Activated T-helper 9 cell treated with anti-CD3 and anti-CD28 coated beads, Interleukin-2, amount 50 U/mL, for 16 hours (primary cell): ENCODE results near the gene RBM39.
A peak's percentile ranks its signal among the peaks of the same experiment; 100 is the strongest.

Experiments used
- DNase-seq: peaks from one replicate; pipeline ENCODE4 v3.0.0-alpha.2; 2020; ENCODE audit warnings: low read depth

RBM39 gene

GRCh38 chr20:35674921-35675320 is 67.1 kb downstream of the RBM39 start:
- no peak for DNase-seq

- no peak for DNase-seq
Measured at GRCh38 chr20:35673884-35674283, 68.2 kb downstream of the RBM39 start.

- DNase-seq = no peak
Measured at GRCh38 chr20:35669681-35670080, 72.4 kb downstream of the RBM39 start.

DNA sequence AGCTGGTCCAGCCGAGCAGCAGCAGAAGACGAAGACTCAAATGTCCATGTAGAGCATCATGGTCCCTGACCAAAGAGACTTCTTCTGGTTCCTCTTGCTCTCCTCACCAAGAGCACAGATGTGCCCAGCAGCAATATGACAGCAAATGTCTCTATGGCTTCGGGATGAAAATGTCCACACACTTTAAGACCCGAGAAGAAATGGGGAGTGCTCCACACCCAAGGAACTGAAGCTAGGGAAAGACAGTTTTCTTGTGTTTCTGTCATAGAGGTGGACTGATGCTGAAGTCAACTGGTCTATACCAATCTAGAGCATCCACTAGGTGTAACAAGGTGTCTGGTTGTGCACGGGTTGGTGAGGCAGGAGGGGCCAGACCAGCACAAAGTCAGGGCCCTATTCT is 72.8 kb downstream of the RBM39 start:
- DNase-seq = no peak

- DNase-seq = no peak
Measured at GRCh38 chr20:35665949-35666288, 76.1 kb downstream of the RBM39 start.

GRCh38 chr20:35664466-35665206 is 77.4 kb downstream of the RBM39 start, which contains the start of the genes CPNE1 and RBM12:
Gene CPNE1, minus strand, starts transcription at chr20:35664900. Its CDS starts 31,977 bp downstream, at chr20:35632923.
Gene RBM12, minus strand, starts transcription at chr20:35664900. Its CDS starts 9,578 bp downstream, at chr20:35655322.
- DNase-seq = peak; percentile 91

DNA sequence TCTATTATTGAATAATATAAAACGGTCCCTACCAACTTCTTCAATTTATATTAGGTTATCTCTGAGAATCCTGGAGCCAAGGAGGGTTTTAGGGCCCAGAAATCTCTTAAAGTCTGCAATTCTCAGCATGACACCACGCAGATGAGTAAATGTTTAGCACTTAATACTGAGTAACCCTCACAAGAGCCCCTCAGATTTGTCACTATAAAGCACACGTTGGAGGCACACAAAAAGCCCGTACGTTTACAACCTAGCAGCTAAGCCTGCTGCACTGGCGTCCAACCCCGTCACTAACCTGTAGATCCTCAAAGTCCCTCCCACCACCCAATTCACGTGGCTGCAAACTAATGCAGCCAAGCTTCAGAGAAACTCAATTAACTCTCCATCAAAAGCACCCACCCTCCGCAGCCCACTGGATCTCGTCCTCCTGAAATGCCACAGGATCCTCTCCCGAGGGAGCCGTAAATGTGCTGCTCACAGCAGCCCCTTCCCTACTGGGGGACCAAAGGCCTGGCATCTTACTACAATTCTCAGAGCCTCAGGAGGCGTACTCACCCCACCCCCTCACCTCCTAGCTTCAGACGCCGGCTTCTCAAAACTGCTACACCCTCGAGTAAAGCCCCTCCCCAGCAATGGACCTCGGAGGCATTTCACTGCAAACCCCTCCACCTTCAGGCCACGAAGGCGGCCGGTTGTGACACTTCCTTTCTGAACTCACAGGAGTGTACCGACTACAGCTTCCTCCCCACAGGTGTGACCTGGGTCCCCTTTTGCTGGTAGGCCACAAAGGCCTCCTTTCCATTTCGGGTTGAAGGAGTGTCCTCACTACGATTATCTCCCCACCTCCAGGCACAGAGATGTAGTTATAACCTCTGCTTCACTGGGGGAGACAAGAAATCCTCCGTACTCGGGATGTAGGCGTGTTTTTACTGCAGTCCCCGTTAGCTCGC is 78.3 kb downstream of the RBM39 start:
- DNase-seq = peak; percentile 41

DNA sequence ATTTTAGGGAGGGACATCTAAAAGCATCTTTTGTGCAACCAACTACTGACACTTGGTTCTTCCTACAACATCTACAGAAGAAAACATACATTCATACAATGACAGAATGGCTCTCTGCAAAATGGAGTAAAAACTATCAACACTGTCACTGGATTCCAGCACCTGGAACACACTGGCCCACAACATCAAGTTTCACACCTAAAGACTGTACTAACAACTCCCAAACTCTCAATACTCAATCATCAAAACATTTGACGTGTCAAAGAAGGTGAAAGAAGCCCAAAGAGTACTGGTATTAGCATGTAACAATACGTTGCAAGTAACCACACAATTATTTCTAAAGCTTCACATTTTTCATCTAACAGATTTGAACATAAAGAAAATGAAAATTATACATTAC is 79.5 kb downstream of the RBM39 start:
- no peak for DNase-seq

- DNase-seq = no peak
Measured at GRCh38 chr20:35661908-35662307, 80.2 kb downstream of the RBM39 start.

DNA sequence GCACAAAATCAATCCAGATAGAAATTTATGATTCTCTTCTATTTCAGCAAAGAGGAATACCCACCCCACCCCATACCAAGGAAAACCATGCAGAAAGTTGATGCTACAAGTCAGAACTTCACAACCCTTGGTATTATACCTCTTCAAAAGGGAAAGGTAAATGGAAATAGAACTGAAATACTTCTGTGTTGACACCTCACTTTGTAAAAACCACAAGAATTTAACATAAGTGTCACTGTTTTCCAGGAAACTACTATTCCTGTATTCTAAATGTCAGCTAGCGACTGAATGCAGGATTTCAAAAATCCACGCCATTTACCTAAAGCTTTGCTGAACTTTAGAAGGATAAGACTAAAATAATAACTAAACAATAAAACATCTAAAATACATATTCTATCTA is 81.0 kb downstream of the RBM39 start:
- no peak for DNase-seq

DNA sequence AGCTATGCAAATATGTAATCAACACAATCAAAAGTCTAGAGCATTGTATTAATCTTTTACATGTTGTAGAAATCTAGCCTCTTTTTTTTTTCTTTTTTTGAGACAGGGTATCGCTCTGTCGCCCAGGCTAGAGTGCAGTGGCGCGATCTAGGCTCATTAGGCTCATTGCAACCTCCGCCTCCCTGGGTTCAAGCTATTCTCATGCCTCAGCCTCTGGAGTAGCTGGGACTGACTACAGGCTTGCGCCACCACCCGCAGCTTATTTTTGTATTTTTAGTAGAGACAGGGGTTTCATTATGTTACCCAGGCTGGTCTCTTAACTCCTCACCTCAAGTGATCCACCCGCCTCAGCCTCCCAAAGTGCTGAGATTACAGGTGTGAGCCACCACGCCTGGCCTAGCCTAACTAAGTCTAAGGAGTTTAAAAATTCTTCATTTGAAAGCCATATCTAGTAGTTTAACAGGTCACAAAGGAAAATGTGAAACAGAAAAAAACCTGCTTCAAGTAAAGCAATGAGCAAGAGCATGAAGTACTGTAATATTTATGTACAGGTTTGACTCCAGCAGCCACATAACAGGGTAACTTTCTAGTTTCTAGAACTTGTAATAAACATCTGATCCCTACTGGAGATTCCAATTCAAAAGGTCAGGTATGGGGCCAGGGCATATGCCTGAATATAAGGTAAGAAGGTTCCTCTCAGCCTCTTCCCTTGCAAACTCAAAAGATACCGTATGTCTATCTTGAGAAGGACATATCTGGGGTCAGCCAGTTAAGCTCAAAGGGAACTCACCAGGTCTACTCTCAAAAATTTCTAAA is 81.7 kb downstream of the RBM39 start:
- no peak for DNase-seq

DNA sequence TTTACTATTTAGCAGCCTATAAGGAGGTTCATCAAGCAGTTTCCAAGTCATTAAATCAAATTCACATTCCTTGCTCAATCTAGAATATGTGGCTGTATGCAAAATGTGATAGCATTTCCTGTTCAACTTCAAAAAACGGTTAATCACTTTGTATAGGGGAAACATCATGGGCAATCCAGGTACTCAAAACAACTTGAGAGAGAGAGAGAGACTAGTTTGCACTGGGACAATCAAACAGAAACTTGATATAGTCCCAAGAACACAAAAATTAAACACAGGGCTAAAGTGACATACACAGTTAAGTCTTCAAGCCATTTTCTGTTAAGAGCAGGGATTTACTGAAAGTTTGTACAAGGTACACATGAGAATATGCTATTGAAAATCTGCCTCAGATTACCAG is 84.8 kb downstream of the RBM39 start:
- no peak for DNase-seq

GRCh38 chr20:35654415-35654814 is 87.6 kb downstream of the RBM39 start:
- no peak for DNase-seq

- no peak for DNase-seq
Measured at GRCh38 chr20:35653893-35654292, 88.2 kb downstream of the RBM39 start.
